AG04450 (cell line): ENCODE data around the gene PDE4C. TPM values are rescaled to one million over a fixed set of nuclear protein-coding genes. Genes with fewer than 3 reads are reported as not detected.
A peak's percentile ranks its signal among the peaks of the same experiment; 100 is the strongest.

ENCODE experiments used
- CTCF ChIA-PET: fragments of 300-600, 350-600 bp; formaldehyde crosslinking; extraction: SDS; loops from one replicate; lab custom pipeline; 2022; ENCODE audit warnings: antibody characterized with exemption, inconsistent platforms; lab: Charles Lee
- POLR2A ChIA-PET: fragments of 350-600 bp; formaldehyde crosslinking; extraction: SDS; loops from one replicate; lab custom pipeline; 2021; ENCODE audit warnings: antibody characterized with exemption, inconsistent platforms; lab: Yijun Ruan, JAX
- DNase-seq: peaks from one replicate; pipeline ENCODE4 v3.0.0-alpha.2; 2011; ENCODE audit warnings: low read depth, low spot score
- H3K27ac ChIP-seq: one replicate; pipeline ENCODE4 v1.5.1; 2012; ENCODE audit warnings: low read depth, low read length, control low read depth
- H3K27me3 ChIP-seq: one replicate; pipeline ENCODE4 v1.6.0; 2012; ENCODE audit warnings: low read length; ENCODE audit not compliant: control insufficient read depth, insufficient read depth
- H3K4me3 ChIP-seq: 2 replicates; pipeline ENCODE4 v1.5.1; 2011; ENCODE audit warnings: mild to moderate bottlenecking, low read depth, low read length, control low read depth
- H3K9me3 ChIP-seq: 2 replicates; pipeline ENCODE4 v1.5.1; 2012; ENCODE audit warnings: low read length; ENCODE audit not compliant: control insufficient read depth, insufficient read depth
- polyA minus RNA-seq: library from RNA; depleted of rRNA, polyadenylated mRNA; stranded (reverse); fragments of >200 nt; gene quantifications from 2 replicates; pipeline ENCODE4 v1.2.3, GENCODE V29; 2011; rRNA and poly(A)+ RNA removed
- polyA plus RNA-seq: library from polyadenylated mRNA; depleted of rRNA; stranded (reverse); fragments of >200 nt; gene quantifications from 2 replicates; pipeline ENCODE4 v1.2.3, GENCODE V29; 2011; rRNA removed
- TF ChIP-seq, protein P1 (sequence below): IDR thresholded peaks from 2 replicates; pipeline ENCODE4 v1.5.1; 2011; ENCODE audit warnings: low read depth, low read length, control low read depth, inconsistent platforms

PDE4C gene
- polyA plus RNA-seq (0.12 and 0.46 TPM in 2 replicates), polyA minus RNA-seq (0.46 and 0.52 TPM in 2 replicates)

- Histone ChIP-seq H3K9me3 (peaks cover 3% of the 10 kb centered on the region; the same call in 1 of the 2 replicates), H3K27me3 (peaks cover 14% of the 10 kb centered on the region), H3K4me3 (no peak within 1 kb of the TSS), H3K27ac (no peak within 1 kb of the TSS)
- DNase-seq, result no peak
- POLR2A ChIA-PET, result interaction anchor here (0.7 kb wide), 1 partner anchor 8 kb away, joined by 4 read pairs; no protein-coding TSS in a partner anchor
- TF ChIP-seq, protein P1, sequence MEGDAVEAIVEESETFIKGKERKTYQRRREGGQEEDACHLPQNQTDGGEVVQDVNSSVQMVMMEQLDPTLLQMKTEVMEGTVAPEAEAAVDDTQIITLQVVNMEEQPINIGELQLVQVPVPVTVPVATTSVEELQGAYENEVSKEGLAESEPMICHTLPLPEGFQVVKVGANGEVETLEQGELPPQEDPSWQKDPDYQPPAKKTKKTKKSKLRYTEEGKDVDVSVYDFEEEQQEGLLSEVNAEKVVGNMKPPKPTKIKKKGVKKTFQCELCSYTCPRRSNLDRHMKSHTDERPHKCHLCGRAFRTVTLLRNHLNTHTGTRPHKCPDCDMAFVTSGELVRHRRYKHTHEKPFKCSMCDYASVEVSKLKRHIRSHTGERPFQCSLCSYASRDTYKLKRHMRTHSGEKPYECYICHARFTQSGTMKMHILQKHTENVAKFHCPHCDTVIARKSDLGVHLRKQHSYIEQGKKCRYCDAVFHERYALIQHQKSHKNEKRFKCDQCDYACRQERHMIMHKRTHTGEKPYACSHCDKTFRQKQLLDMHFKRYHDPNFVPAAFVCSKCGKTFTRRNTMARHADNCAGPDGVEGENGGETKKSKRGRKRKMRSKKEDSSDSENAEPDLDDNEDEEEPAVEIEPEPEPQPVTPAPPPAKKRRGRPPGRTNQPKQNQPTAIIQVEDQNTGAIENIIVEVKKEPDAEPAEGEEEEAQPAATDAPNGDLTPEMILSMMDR, result no peak
- CTCF ChIA-PET, result no interaction called here
Observed at GRCh38 chr19:18225702-18226468, at the start of gene PDE4C. PDE4C (minus strand) TSS chr19:18226438; CDS start chr19:18226415, 23 bp downstream.

DNA sequence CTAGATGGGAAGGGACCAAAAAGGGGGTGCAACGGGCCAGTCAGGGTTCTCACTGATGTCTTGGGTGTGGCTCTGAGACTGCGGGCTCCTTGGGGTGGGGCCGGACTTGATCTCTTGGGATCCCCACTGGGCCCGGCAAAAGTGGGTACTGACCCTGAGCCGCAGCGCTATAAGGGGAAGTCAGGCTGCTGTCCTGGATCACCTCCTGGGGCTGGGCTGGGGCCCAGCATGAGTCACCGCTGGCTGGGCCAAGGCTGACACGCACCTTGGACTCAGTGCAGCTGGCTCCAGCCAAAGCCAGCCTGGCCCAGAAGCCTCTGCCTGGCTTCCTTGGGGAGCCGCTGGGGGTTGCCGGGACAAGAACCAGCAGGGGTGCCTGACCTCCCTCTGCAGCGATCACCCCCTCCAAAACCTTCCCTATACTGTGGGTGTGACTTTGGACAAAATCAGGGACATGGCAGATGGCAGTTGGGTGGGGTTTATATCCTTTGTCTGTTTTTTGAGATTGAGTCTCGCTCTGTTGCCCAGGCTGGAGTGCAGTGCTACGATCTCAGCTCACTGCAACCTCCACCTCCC lies 48.6 kb upstream of the PDE4C start:
- Histone ChIP-seq H3K9me3 (no peaks in the 10 kb centered on the region), H3K4me3 (peak overlapping the region; percentile 1; the same call in 1 of the 2 replicates), H3K27ac (peak overlapping the region; percentile 59), H3K27me3 (no peaks in the 10 kb centered on the region)
- TF ChIP-seq, protein P1, result 0 out of 2 replicates have a peak, but pooled peaks have one; percentile 6
- CTCF ChIA-PET, result interaction anchor here (1.4 to 2.3 kb wide), 2 partner anchors 54 kb away, joined by 6 to 11 read pairs; no protein-coding TSS in a partner anchor
- POLR2A ChIA-PET, result interaction anchor here (1.7 kb wide), 1 partner anchor 54 kb away, joined by 12 read pairs; no protein-coding TSS in a partner anchor
- DNase-seq, result no peak

GRCh38 chr19:18274219-18274780 lies 48.1 kb upstream of the PDE4C start, which contains the start of gene IQCN:
IQCN (minus strand) TSS chr19:18274452; CDS start chr19:18269478, 4,974 bp downstream.
- Histone ChIP-seq H3K9me3 (no peaks in the 10 kb centered on the region), H3K27ac (peak within 1 kb of the TSS; percentile 59), H3K27me3 (no peaks in the 10 kb centered on the region), H3K4me3 (peak within 1 kb of the TSS; percentile 1; the same call in 1 of the 2 replicates)
- no peak for DNase-seq
- ChIA-PET CTCF (interaction anchor here (1.4 kb wide), 1 partner anchor 54 kb away, joined by 6 read pairs; no protein-coding TSS in a partner anchor), POLR2A (interaction anchor here (1.7 kb wide), 1 partner anchor 54 kb away, joined by 12 read pairs; no protein-coding TSS in a partner anchor)
- TF ChIP-seq, protein P1, result no peak

- H3K27ac ChIP-seq, result no peak overlapping the region
- POLR2A ChIA-PET, result interaction anchor here (1.4 kb wide), 1 partner anchor 70 kb away, joined by 3 read pairs; the partner anchor contains the start of gene RAB3A
- no peaks in the 10 kb centered on the region for H3K9me3 ChIP-seq
- no peaks in the 10 kb centered on the region for H3K27me3 ChIP-seq
- DNase-seq, result no peak
- TF ChIP-seq, protein P1, result no peak
- CTCF ChIA-PET, result interaction anchor here (1.4 kb wide), 1 partner anchor 55 kb away, joined by 6 read pairs; no protein-coding TSS in a partner anchor
- H3K4me3 ChIP-seq, result no peak overlapping the region
Observed at GRCh38 chr19:18273561-18274218, 47.5 kb upstream of the PDE4C start.
